H1 (cell line): ENCODE results near the gene SERHL2. TPM values are rescaled to one million over a fixed set of nuclear protein-coding genes. Genes with fewer than 3 reads are reported as not detected.

Experiments used
- CTCF ChIA-PET: fragments of 300-600 bp; sonication (Branson Sonifier 250); formaldehyde crosslinking; loops from one replicate; lab custom pipeline; 2021; ENCODE audit not compliant: partially characterized antibody; lab: Charles Lee
- POLR2A ChIA-PET: fragments of 300-600 bp; sonication (Branson Sonifier 250); formaldehyde crosslinking; loops from one replicate; lab custom pipeline; 2021; ENCODE audit warnings: inconsistent platforms; ENCODE audit not compliant: partially characterized antibody; lab: Charles Lee
- DNase-seq, 2 experiments: peaks; one replicate each; pipeline versions ENCODE4 v3.0.0 to v3.0.0-alpha.2; 2010 to 2022; ENCODE audit warnings: low spot score in 2 of 2, low read depth in 1 of 2, mixed read lengths in 1 of 2
- FAIRE-seq: peaks from 2 replicates; lab custom pipeline; 2011; peaks lifted over from hg19 to GRCh38; lab: Jason Lieb, UNC
- H2AFZ ChIP-seq: 2 replicates; pipeline ENCODE4 v1.8.1; 2012; ENCODE audit warnings: low read length, inconsistent platforms
- H2AK5ac ChIP-seq: 2 replicates; pipeline ENCODE4 v1.6.1; 2013; ENCODE audit warnings: low read depth, low read length
- H2BK120ac ChIP-seq: replicated peaks from 2 replicates; pipeline ENCODE3; 2013; ENCODE audit warnings: low read depth, low read length, inconsistent platforms
- H2BK12ac ChIP-seq: 2 replicates; pipeline ENCODE4 v1.6.1; 2013; ENCODE audit warnings: low read depth, low read length
- H2BK15ac ChIP-seq: 2 replicates; pipeline ENCODE4 v1.6.1; 2013; ENCODE audit warnings: low read length
- H2BK20ac ChIP-seq: 2 replicates; pipeline ENCODE4 v1.6.1; 2013; ENCODE audit warnings: low read length
- H2BK5ac ChIP-seq: 2 replicates; pipeline ENCODE4 v1.6.1; 2013; ENCODE audit warnings: low read depth, low read length
- H3K14ac ChIP-seq: 2 replicates; pipeline ENCODE4 v1.6.1; 2013; ENCODE audit warnings: inconsistent platforms; ENCODE audit not compliant: insufficient read length
- H3K18ac ChIP-seq: 2 replicates; pipeline ENCODE4 v1.6.1; 2013; ENCODE audit warnings: low read length; ENCODE audit errors: extremely low read depth
- H3K23ac ChIP-seq: 2 replicates; pipeline ENCODE4 v1.6.1; 2013; ENCODE audit warnings: inconsistent platforms; ENCODE audit not compliant: insufficient read length
- H3K23me2 ChIP-seq: 2 replicates; pipeline ENCODE4 v1.6.1; 2013; ENCODE audit warnings: low read depth, low read length
- H3K27ac ChIP-seq: 2 replicates; pipeline ENCODE4 v1.6.1; 2011; ENCODE audit warnings: low read depth, low read length, inconsistent platforms
- H3K27me3 ChIP-seq, 4 experiments: replicated peaks in 1 of 4; 1 replicate in 1 of 4; 2 replicates in 3 of 4; pipeline versions ENCODE4 v1.6.1 to v1.8.1; 2011 to 2013; ENCODE audit warnings: low read length in 3 of 4, mild to moderate bottlenecking in 3 of 4, inconsistent platforms in 2 of 4, mixed read lengths in 2 of 4, moderate library complexity in 1 of 4; ENCODE audit not compliant: control insufficient read depth in 3 of 4, insufficient read depth in 3 of 4; ENCODE audit errors: extremely low read depth in 1 of 4
- H3K36me3 ChIP-seq, 4 experiments: 2 replicates each; pipeline versions ENCODE4 v1.6.1 to v1.8.1; 2011 to 2013; ENCODE audit warnings: mild to moderate bottlenecking in 4 of 4, low read length in 3 of 4, moderate library complexity in 2 of 4, control low read depth in 1 of 4, inconsistent platforms in 1 of 4; ENCODE audit not compliant: insufficient read depth in 4 of 4, control insufficient read depth in 2 of 4
- H3K4ac ChIP-seq: replicated peaks from 2 replicates; pipeline ENCODE3; 2013; ENCODE audit warnings: low read length, low read depth, mixed read lengths, inconsistent platforms; ENCODE audit not compliant: insufficient read length
- H3K4me1 ChIP-seq, 4 experiments: replicated peaks in 1 of 4; 1 replicate in 1 of 4; 2 replicates in 3 of 4; pipeline versions ENCODE4 v1.6.1 to v1.8.1; 2011 to 2013; ENCODE audit warnings: low read length in 3 of 4, inconsistent platforms in 2 of 4, mixed read lengths in 1 of 4; ENCODE audit not compliant: insufficient read depth in 4 of 4, control insufficient read depth in 3 of 4
- H3K4me2 ChIP-seq, 2 experiments: 2 replicates each; pipeline versions ENCODE4 v1.6.1 to v1.8.1; 2011 to 2013; ENCODE audit warnings: low read depth in 2 of 2, low read length in 2 of 2, control low read depth in 1 of 2, inconsistent platforms in 1 of 2, mild to moderate bottlenecking in 1 of 2; ENCODE audit not compliant: insufficient read depth in 1 of 2
- H3K4me3 ChIP-seq, 4 experiments: fragments of 200-600, 300-600 bp in 1 of 4; sonication (generic), shearing (Covaris generic), sonication (Bioruptor Twin) in 1 of 4; 2 replicates each; pipeline versions ENCODE4 v1.5.1 to v1.8.1; 2011 to 2016; ENCODE audit warnings: low read length in 4 of 4, low read depth in 3 of 4, control low read depth in 2 of 4, inconsistent platforms in 2 of 4, mild to moderate bottlenecking in 2 of 4, mixed read lengths in 1 of 4, moderate library complexity in 1 of 4; ENCODE audit not compliant: insufficient read depth in 2 of 4; ENCODE audit errors: extremely low read depth in 1 of 4
- H3K56ac ChIP-seq: replicated peaks from 2 replicates; pipeline ENCODE3; 2013; ENCODE audit warnings: low read depth, mild to moderate bottlenecking, mixed read lengths, low read length, inconsistent platforms; ENCODE audit not compliant: insufficient read length
- H3K79me1 ChIP-seq: 2 replicates; pipeline ENCODE4 v1.6.1; 2013; ENCODE audit warnings: low read depth, low read length, control low read depth
- H3K79me2 ChIP-seq, 2 experiments: 2 replicates each; pipeline versions ENCODE4 v1.6.1 to v1.8.1; 2012 to 2013; ENCODE audit warnings: low read length in 2 of 2, mild to moderate bottlenecking in 2 of 2, inconsistent platforms in 1 of 2; ENCODE audit not compliant: insufficient read depth in 2 of 2, control insufficient read depth in 1 of 2
- H3K9ac ChIP-seq, 4 experiments: replicated peaks in 1 of 4; 1 replicate in 1 of 4; 2 replicates in 3 of 4; pipeline versions ENCODE4 v1.6.1 to v1.8.1; 2011 to 2013; ENCODE audit warnings: low read depth in 3 of 4, low read length in 3 of 4, control low read depth in 2 of 4, mild to moderate bottlenecking in 2 of 4, moderate library complexity in 2 of 4, inconsistent platforms in 1 of 4; ENCODE audit errors: extremely low read depth in 1 of 4
- H3K9me3 ChIP-seq, 2 experiments: 2 replicates each; pipeline versions ENCODE4 v1.6.1 to v1.8.1; 2012 to 2013; ENCODE audit warnings: mild to moderate bottlenecking in 2 of 2, moderate library complexity in 2 of 2, control low read depth in 1 of 2, inconsistent platforms in 1 of 2, low read depth in 1 of 2, low read length in 1 of 2, mixed read lengths in 1 of 2; ENCODE audit not compliant: insufficient read depth in 2 of 2
- H4K20me1 ChIP-seq, 2 experiments: replicated peaks in 1 of 2; 2 replicates each; pipeline versions ENCODE3 to v1.8.1; 2011 to 2013; ENCODE audit warnings: inconsistent platforms in 2 of 2, low read length in 2 of 2, mild to moderate bottlenecking in 1 of 2; ENCODE audit not compliant: insufficient read depth in 2 of 2, control insufficient read depth in 1 of 2
- H4K5ac ChIP-seq: 2 replicates; pipeline ENCODE4 v1.6.1; 2013; ENCODE audit warnings: low read length, low read depth, mixed read lengths, inconsistent platforms; ENCODE audit not compliant: insufficient read length
- H4K8ac ChIP-seq: 2 replicates; pipeline ENCODE4 v1.8.0; 2013; ENCODE audit warnings: mild to moderate bottlenecking, moderate library complexity, low read length, inconsistent platforms; ENCODE audit not compliant: insufficient read depth; ENCODE audit errors: extremely low read depth
- H4K91ac ChIP-seq: replicated peaks from 2 replicates; pipeline ENCODE3; 2013; ENCODE audit warnings: low read length, mixed read lengths, inconsistent platforms; ENCODE audit not compliant: insufficient read length
- WGBS, 2 experiments: shearing (Covaris generic) in 1 of 2; methylation state at CpG; one replicate each; pipeline versions ENCODE4 v1.1.6 to v1.1.7; 2013 to 2015; ENCODE audit warnings: low lambda C conversion rate in 2 of 2, mixed read lengths in 2 of 2, inconsistent platforms in 1 of 2, low coverage in 1 of 2, missing lambda C conversion rate in 1 of 2; ENCODE audit not compliant: insufficient replicate concordance in 2 of 2, insufficient coverage in 1 of 2, insufficient read length in 1 of 2; ENCODE audit errors: extremely low coverage in 1 of 2, missing lambda C conversion rate in 1 of 2; 5-methylcytosine and 5-hydroxymethylcytosine counted together
- polyA plus RNA-seq, 7 experiments: library from polyadenylated mRNA; depleted of rRNA in 3 of 7; stranded (reverse) in 5 of 7; unstranded in 2 of 7; fragments of >200 nt in 5 of 7; fragments of 200-250 nt in 2 of 7; gene quantifications; 1 replicate in 5 of 7; 2 replicates in 1 of 7; 4 replicates in 1 of 7; pipeline versions ENCODE4 v1.2.1 to v1.2.3, GENCODE V29; 2011 to 2013; ENCODE audit warnings: missing spikeins in 2 of 7, mixed read lengths in 2 of 7
- total RNA-seq: library from RNA; stranded (reverse); fragmentation: NEBNext Ultra II Directional; extraction: Animal tissue kit (Norgen Biotek cat#: 25700); gene quantifications from 2 replicates; pipeline ENCODE4 v1.2.1, GENCODE V29; 2021

The SERHL2 gene
- total and polyA plus RNA-seq, 2 of the 8 experiments (the other 6 are each of a cell fraction or from before 2014, with no cell fraction given) = 0.91 TPM; not detected in 1

DNA sequence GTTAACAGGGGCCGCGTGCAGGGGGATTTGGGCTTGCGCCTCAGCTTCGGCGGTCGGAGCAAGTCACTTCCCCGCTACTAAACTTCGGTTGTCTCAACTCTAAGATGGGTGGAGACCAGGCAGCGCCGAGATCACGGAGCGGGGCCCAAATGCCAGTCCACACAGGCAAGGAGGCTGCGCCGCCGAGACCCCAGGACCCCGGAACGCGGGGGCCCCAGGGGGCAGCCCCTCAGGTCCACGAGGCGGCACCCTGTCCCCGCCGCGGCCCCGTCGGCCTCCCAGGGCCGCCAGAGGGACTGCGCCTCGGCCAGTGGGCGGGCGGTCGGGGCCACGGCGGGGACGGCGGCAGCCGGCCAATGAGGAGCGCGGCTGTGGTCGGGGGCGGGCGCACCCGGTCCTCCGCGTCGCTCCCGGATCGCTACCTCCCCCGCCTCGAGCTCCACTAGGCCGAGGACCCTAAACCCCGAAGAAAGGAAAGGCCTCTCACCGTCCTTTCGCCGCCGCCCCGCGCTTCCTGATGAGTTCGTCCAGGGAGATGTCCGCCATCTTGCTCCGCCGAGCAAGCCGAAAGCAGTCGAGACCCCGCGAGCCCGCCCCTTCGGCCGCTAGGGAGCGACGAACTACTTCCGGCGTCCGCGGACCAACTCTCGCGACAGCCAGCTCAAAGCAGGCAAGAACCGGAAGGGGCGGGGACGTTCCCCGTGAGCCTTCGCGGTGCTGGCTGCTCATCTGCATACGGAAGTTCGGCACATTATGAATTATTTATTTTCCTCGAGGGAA, 60.7 kb downstream of the SERHL2 start, which contains the start of gene POLDIP3:
POLDIP3 (minus strand) TSS at position 572 of the 780 bp plus-strand sequence; CDS start at position 546, 26 bp downstream.
- H3K4ac ChIP-seq = peak within 1 kb of the TSS; percentile 97
- H3K36me3 ChIP-seq = peaks cover 0 to 4% (median under 1%) of the 10 kb centered on the region in 4 experiments; a peak in 4 of 8 replicates
- H3K4me1 ChIP-seq = peaks cover 5 to 10% (median 9%) of the 10 kb centered on the region in 4 experiments
- peaks cover 32 to 48% of the 10 kb centered on the region in 2 experiments for H3K79me2 ChIP-seq
- H3K9me3 ChIP-seq = no peaks in the 10 kb centered on the region
- H2BK12ac ChIP-seq = peak within 1 kb of the TSS; percentile 94
- H4K8ac ChIP-seq = peak within 1 kb of the TSS; percentile 100
- no peak within 1 kb of the TSS for H2BK20ac ChIP-seq
- no peak within 1 kb of the TSS; the same call in 1 of the 2 replicates for H2AFZ ChIP-seq
- peak within 1 kb of the TSS; percentile 93 to 98 (median 95) for H3K9ac ChIP-seq
- H2BK15ac ChIP-seq = no peak within 1 kb of the TSS
- H3K27me3 ChIP-seq = no peaks in the 10 kb centered on the region
- H2BK5ac ChIP-seq = peak within 1 kb of the TSS; percentile 100
- H2AK5ac ChIP-seq = peak within 1 kb of the TSS; percentile 67; the same call in 1 of the 2 replicates
- H3K18ac ChIP-seq = peak within 1 kb of the TSS; percentile 97
- peak within 1 kb of the TSS; percentile 97 for H2BK120ac ChIP-seq
- H3K56ac ChIP-seq = peak within 1 kb of the TSS; percentile 97
- H3K23ac ChIP-seq = no peak within 1 kb of the TSS
- FAIRE-seq = no peak
- H3K4me2 ChIP-seq = peak within 1 kb of the TSS; percentile 91 to 94
- peak; percentile 98 for DNase-seq
- peak within 1 kb of the TSS; percentile 62 to 98 (median 94) for H3K4me3 ChIP-seq
- H4K20me1 ChIP-seq = peaks cover 7 to 10% of the 10 kb centered on the region in 2 experiments
- ChIA-PET POLR2A (interaction anchor here (0.5 to 13.9 kb wide), 91 partner anchors 11 to 1286 kb away, joined by 3 to 399 read pairs (median 4); partner anchors contain the start of genes A4GALT, ARFGAP3, ATP5MGL and CYB5R3), CTCF (interaction anchor here (0.8 to 1.3 kb wide), 5 partner anchors 35 to 186 kb away, joined by 3 to 4 read pairs (median 3); no protein-coding TSS in a partner anchor)
- H3K27ac ChIP-seq = peak within 1 kb of the TSS; percentile 98
- peaks cover 6% of the 10 kb centered on the region; the same call in 1 of the 2 replicates for H3K23me2 ChIP-seq
- peak within 1 kb of the TSS; percentile 95 for H4K91ac ChIP-seq
- 3% methylated on average over 62 of the region's 85 CpGs; no CpG with 5 or more reads in 1 of the 2 experiments for WGBS, 2 experiments
- peaks cover 11% of the 10 kb centered on the region for H3K79me1 ChIP-seq
- H4K5ac ChIP-seq = peak within 1 kb of the TSS; percentile 98
- H3K14ac ChIP-seq = peak within 1 kb of the TSS; percentile 35
